ENCODE data around the gene ACACA.

ACACA gene

DNA sequence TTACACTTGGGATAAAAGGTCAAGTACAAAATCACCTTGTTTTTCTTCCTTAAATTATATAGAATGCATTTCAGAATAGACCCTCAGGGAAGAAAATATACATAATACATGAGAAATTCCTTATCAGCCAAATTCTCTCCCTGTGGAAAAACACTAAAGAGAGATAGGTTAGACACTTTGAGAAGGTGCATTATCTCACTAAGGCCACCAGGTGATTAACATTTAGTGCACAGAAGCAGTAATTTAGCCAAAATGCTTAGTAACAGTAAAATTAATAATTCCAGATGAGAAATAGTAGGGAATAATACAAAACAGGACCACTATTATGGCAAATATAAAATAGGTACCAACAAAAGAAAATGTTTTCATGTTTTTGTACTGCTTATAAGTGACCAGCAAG, 216.1 kb downstream of the ACACA start:
- Histone ChIP-seq H3K9me3 (ENCODE audit: control insufficient read depth in 1 of 2, low read length in 2 of 2) (no peaks in the 10 kb centered on the region), H3K27ac (ENCODE audit: low read depth, low read length) (no peak overlapping the region), H3K9ac (ENCODE audit: low read depth in 1 of 2, low read length in 2 of 2) (no peak overlapping the region), H3K27me3 (ENCODE audit: control insufficient read depth in 1 of 2, insufficient read depth in 2 of 2, low read length in 2 of 2) (no peaks in the 10 kb centered on the region), H3K4me3 (ENCODE audit: low read depth in 1 of 2, low read length in 2 of 2) (no peak overlapping the region), H3K4me1 (ENCODE audit: control insufficient read depth in 1 of 2, insufficient read depth in 2 of 2, low read length in 2 of 2) (no peaks in the 10 kb centered on the region), H3K36me3 (ENCODE audit: control insufficient read depth in 1 of 2, insufficient read depth in 2 of 2, low read length in 2 of 2) (peaks cover 13 to 52% of the 10 kb centered on the region in 2 donors)

DNA sequence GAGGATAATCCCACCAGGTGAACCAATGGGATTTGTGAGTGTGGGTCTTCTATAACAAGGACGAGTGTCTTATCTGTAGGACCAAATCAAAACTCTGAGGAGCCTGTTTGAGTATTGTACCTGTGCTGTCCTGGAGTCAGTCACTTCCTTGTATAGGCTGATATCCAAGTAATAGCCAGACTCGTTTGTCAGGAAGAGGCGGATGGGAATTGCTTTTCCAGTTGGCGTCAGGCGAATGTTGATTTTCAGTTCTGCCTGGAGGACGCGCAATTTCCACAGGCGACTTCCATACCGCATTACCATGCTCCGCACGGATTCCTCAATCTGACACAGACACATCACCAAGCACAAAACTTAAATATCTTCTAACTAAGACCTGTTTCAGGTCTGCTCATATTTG, 218.5 kb downstream of the ACACA start:
- H3K9me3 ChIP-seq (ENCODE audit: control insufficient read depth in 1 of 2, low read length in 2 of 2): no peaks in the 10 kb centered on the region
- no peak overlapping the region for H3K27ac ChIP-seq (ENCODE audit: low read depth, low read length)
- H3K4me3 ChIP-seq (ENCODE audit: low read depth in 1 of 2, low read length in 2 of 2): no peak overlapping the region
- H3K9ac ChIP-seq (ENCODE audit: low read depth in 1 of 2, low read length in 2 of 2): no peak overlapping the region
- no peaks in the 10 kb centered on the region for H3K4me1 ChIP-seq (ENCODE audit: control insufficient read depth in 1 of 2, insufficient read depth in 2 of 2, low read length in 2 of 2)
- peaks cover 13 to 46% of the 10 kb centered on the region in 2 donors for H3K36me3 ChIP-seq (ENCODE audit: control insufficient read depth in 1 of 2, insufficient read depth in 2 of 2, low read length in 2 of 2)
- no peaks in the 10 kb centered on the region for H3K27me3 ChIP-seq (ENCODE audit: control insufficient read depth in 1 of 2, insufficient read depth in 2 of 2, low read length in 2 of 2)

DNA sequence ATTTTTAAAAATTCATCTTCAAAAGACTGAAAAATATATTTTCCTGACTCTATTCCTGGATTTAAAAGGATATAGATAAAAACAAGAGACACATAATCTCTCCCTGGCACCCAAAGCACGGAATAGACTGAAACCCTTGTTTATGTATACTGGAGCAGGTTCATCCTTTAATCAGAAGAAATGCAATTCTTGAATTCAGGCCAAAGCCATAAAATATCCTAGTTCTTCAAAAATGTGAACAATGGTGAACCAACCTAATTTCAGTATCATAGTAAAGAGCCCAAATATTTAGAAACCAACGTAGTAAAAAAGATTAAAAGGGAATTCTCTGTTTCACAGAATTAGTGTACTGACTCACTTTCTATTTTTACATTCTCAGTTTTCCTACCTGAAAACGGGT, 219.4 kb downstream of the ACACA start:
- H3K4me3 ChIP-seq (ENCODE audit: low read depth in 1 of 2, low read length in 2 of 2): no peak overlapping the region
- H3K9me3 ChIP-seq (ENCODE audit: control insufficient read depth in 1 of 2, low read length in 2 of 2): no peaks in the 10 kb centered on the region
- peaks cover 13 to 44% of the 10 kb centered on the region in 2 donors for H3K36me3 ChIP-seq (ENCODE audit: control insufficient read depth in 1 of 2, insufficient read depth in 2 of 2, low read length in 2 of 2)
- no peak overlapping the region for H3K27ac ChIP-seq (ENCODE audit: low read depth, low read length)
- H3K4me1 ChIP-seq (ENCODE audit: control insufficient read depth in 1 of 2, insufficient read depth in 2 of 2, low read length in 2 of 2): no peaks in the 10 kb centered on the region
- H3K27me3 ChIP-seq (ENCODE audit: control insufficient read depth in 1 of 2, insufficient read depth in 2 of 2, low read length in 2 of 2): no peaks in the 10 kb centered on the region
- H3K9ac ChIP-seq (ENCODE audit: low read depth in 1 of 2, low read length in 2 of 2): no peak overlapping the region

DNA sequence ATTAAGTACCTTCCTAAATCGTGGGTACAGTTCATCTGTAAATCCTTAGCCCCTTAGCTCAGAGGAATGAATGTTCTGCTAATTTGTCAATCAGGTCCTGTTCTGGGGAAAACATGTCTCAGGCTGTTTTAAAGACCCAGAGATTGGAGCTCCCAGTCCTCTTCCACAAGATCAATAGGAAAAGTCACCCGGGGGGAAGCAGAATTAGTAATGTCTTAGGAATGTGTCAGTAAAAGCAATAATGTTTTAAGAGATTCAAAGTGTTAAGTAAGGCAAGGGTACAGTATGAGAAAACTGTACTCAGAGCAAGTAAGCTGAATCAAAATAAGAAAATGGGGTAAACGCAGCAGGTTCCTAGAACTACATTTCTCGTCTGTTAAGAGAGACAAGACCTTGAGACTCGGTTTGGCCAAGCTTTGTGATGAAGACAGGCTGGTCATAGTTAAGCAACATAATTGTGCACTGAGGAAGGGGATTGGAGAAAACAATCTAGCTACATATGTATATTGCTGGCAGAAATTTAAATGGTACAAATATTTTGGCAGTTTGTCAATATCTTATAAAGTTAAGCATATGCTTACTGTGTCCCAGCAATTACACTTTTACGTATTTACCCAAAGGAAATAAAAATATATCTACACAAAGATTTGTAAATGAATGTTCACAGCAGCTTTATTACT, 223.7 kb downstream of the ACACA start:
- H3K27me3 ChIP-seq (ENCODE audit: control insufficient read depth in 1 of 2, insufficient read depth in 2 of 2, low read length in 2 of 2): no peaks in the 10 kb centered on the region
- H3K4me3 ChIP-seq (ENCODE audit: low read depth in 1 of 2, low read length in 2 of 2): no peak overlapping the region
- no peaks in the 10 kb centered on the region for H3K4me1 ChIP-seq (ENCODE audit: control insufficient read depth in 1 of 2, insufficient read depth in 2 of 2, low read length in 2 of 2)
- no peak overlapping the region for H3K9ac ChIP-seq (ENCODE audit: low read depth in 1 of 2, low read length in 2 of 2)
- no peaks in the 10 kb centered on the region for H3K9me3 ChIP-seq (ENCODE audit: control insufficient read depth in 1 of 2, low read length in 2 of 2)
- peaks cover 4 to 37% of the 10 kb centered on the region in 2 donors for H3K36me3 ChIP-seq (ENCODE audit: control insufficient read depth in 1 of 2, insufficient read depth in 2 of 2, low read length in 2 of 2)
- H3K27ac ChIP-seq (ENCODE audit: low read depth, low read length): no peak overlapping the region

DNA sequence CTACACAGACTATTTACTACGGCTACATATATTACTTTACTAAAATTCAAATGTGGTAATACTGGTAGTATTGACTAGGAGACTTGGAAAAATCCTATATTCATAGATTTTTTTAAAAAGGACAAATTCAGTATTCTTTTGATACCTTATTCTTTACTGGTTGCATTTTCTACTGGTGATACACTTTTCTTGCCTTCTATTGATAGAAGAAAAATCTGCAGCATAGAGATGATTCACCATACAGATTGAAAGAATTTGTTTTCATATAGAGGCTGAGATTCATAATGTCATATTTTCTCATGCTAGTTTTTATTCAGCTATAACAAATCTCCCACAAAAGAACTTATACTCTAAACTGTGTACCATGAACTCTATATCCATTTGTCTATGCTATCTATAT, 226.3 kb downstream of the ACACA start:
- Histone ChIP-seq H3K4me3 (ENCODE audit: low read depth in 1 of 2, low read length in 2 of 2) (no peak overlapping the region), H3K27me3 (ENCODE audit: control insufficient read depth in 1 of 2, insufficient read depth in 2 of 2, low read length in 2 of 2) (no peaks in the 10 kb centered on the region), H3K9me3 (ENCODE audit: control insufficient read depth in 1 of 2, low read length in 2 of 2) (no peaks in the 10 kb centered on the region), H3K27ac (ENCODE audit: low read depth, low read length) (no peak overlapping the region), H3K4me1 (ENCODE audit: control insufficient read depth in 1 of 2, insufficient read depth in 2 of 2, low read length in 2 of 2) (no peaks in the 10 kb centered on the region), H3K9ac (ENCODE audit: low read depth in 1 of 2, low read length in 2 of 2) (no peak overlapping the region), H3K36me3 (ENCODE audit: control insufficient read depth in 1 of 2, insufficient read depth in 2 of 2, low read length in 2 of 2) (peaks cover 2 to 42% of the 10 kb centered on the region in 2 donors)

DNA sequence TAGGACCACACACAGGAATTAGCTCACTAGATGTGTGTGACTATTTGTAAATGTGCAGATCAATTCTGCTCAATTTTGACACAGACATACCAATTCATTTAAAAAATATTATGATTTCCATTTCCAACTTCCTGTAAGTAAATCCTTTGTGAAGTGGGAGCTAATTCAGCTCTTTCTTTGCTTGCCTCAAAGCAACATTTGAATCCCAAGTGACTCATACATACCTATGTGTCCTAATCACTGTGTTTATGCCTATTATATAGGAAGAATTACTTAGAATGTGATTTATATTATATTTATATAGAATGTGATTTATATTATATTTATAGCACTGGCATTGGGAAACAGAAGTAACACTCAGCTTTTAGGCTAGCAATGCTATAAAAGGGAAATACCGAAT, 226.7 kb downstream of the ACACA start:
- no peak overlapping the region for H3K27ac ChIP-seq (ENCODE audit: low read depth, low read length)
- H3K36me3 ChIP-seq (ENCODE audit: control insufficient read depth in 1 of 2, insufficient read depth in 2 of 2, low read length in 2 of 2): peaks cover 2 to 42% of the 10 kb centered on the region in 2 donors
- H3K4me1 ChIP-seq (ENCODE audit: control insufficient read depth in 1 of 2, insufficient read depth in 2 of 2, low read length in 2 of 2): no peaks in the 10 kb centered on the region
- no peak overlapping the region for H3K9ac ChIP-seq (ENCODE audit: low read depth in 1 of 2, low read length in 2 of 2)
- no peak overlapping the region for H3K4me3 ChIP-seq (ENCODE audit: low read depth in 1 of 2, low read length in 2 of 2)
- H3K9me3 ChIP-seq (ENCODE audit: control insufficient read depth in 1 of 2, low read length in 2 of 2): no peaks in the 10 kb centered on the region
- H3K27me3 ChIP-seq (ENCODE audit: control insufficient read depth in 1 of 2, insufficient read depth in 2 of 2, low read length in 2 of 2): no peaks in the 10 kb centered on the region

DNA sequence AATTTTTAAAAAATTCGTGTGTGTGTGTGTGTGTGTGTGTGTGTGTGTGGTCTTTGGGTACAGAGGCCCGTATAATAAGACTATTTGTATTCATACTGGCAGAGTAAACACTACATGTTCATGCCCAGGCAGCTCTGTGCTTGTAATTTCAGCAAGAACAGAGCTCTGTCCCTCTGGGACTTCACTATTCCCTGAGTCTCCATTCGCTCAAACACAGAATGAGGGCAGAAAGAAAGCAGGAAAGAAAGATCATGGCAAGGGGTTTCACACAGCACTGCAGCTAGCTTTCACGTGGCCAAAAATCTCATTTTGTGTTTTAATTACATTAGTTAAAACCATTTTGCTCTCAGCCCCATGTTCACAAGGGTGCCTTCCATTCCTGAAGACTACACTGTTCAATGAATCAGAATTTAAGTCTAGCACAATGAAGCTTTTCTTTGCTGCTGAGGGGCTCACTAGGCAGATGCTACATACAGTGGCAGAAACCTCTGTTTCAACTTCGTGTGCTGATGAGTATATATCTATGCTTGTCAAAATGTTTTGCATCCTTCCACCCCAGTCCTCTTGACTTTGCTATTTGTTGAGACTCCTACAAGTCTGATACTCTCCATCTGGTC, 229.3 kb downstream of the ACACA start:
- Histone ChIP-seq H3K4me3 (ENCODE audit: low read depth in 1 of 2, low read length in 2 of 2) (no peak overlapping the region), H3K27ac (ENCODE audit: low read depth, low read length) (no peak overlapping the region), H3K36me3 (ENCODE audit: control insufficient read depth in 1 of 2, insufficient read depth in 2 of 2, low read length in 2 of 2) (peaks cover 2 to 42% of the 10 kb centered on the region in 2 donors)

DNA sequence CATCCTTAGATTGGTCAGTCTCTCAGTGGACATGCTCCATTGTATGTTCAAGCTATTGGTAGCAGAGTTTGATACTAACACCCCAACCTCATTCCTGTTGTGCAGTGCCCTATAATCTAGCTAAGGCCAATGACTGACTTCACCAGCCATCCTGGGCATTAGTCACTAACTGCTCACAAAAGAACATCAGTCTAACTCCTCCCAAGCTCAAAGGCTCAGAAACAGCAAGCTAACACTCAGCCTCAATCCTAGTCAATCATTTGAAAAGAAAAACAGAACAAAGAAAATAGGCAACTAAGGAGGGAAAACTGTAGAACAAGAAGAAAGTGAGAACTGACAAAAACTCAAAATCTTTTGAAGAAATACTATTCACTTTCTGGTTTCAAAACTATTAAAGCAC, 229.9 kb downstream of the ACACA start:
- Histone ChIP-seq H3K27ac (ENCODE audit: low read depth, low read length) (no peak overlapping the region), H3K4me1 (ENCODE audit: control insufficient read depth in 1 of 2, insufficient read depth in 2 of 2, low read length in 2 of 2) (no peaks in the 10 kb centered on the region), H3K9ac (ENCODE audit: low read depth in 1 of 2, low read length in 2 of 2) (no peak overlapping the region), H3K36me3 (ENCODE audit: control insufficient read depth in 1 of 2, insufficient read depth in 2 of 2, low read length in 2 of 2) (peaks cover 2 to 40% of the 10 kb centered on the region in 2 donors), H3K27me3 (ENCODE audit: control insufficient read depth in 1 of 2, insufficient read depth in 2 of 2, low read length in 2 of 2) (no peaks in the 10 kb centered on the region), H3K4me3 (ENCODE audit: low read depth in 1 of 2, low read length in 2 of 2) (no peak overlapping the region), H3K9me3 (ENCODE audit: control insufficient read depth in 1 of 2, low read length in 2 of 2) (no peaks in the 10 kb centered on the region)

More for the DNA sequence above, 229.3 kb downstream of the ACACA start:
- no peaks in the 10 kb centered on the region for H3K9me3 ChIP-seq (ENCODE audit: control insufficient read depth in 1 of 2, low read length in 2 of 2)
- H3K9ac ChIP-seq (ENCODE audit: low read depth in 1 of 2, low read length in 2 of 2): no peak overlapping the region
- no peaks in the 10 kb centered on the region for H3K4me1 ChIP-seq (ENCODE audit: control insufficient read depth in 1 of 2, insufficient read depth in 2 of 2, low read length in 2 of 2)
- H3K27me3 ChIP-seq (ENCODE audit: control insufficient read depth in 1 of 2, insufficient read depth in 2 of 2, low read length in 2 of 2): no peaks in the 10 kb centered on the region

DNA sequence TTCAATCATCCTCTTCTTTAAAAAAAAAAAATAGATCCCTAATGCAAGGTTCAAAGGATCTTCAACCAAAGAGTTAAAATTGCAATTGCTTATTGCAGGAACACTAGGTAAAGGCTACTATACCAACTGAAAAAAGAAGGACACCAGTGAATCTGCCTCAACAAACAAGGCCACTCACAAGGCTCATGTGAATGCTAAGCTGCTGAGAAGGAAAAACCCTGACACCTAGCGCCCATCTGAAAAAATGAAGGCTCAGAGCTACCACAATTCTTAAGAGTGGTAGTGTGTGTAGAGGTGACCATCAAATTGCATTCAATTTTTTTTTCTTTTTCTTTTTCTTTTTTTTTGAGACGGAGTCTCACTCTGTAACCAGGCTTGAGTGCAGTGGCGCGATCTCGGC, 232.4 kb downstream of the ACACA start:
- no peaks in the 10 kb centered on the region for H3K4me1 ChIP-seq (ENCODE audit: control insufficient read depth in 1 of 2, insufficient read depth in 2 of 2, low read length in 2 of 2)
- H3K9me3 ChIP-seq (ENCODE audit: control insufficient read depth in 1 of 2, low read length in 2 of 2): no peaks in the 10 kb centered on the region
- peaks cover 0 to 29% of the 10 kb centered on the region in 2 donors for H3K36me3 ChIP-seq (ENCODE audit: control insufficient read depth in 1 of 2, insufficient read depth in 2 of 2, low read length in 2 of 2)
- H3K27ac ChIP-seq (ENCODE audit: low read depth, low read length): no peak overlapping the region
- H3K9ac ChIP-seq (ENCODE audit: low read depth in 1 of 2, low read length in 2 of 2): no peak overlapping the region
- no peaks in the 10 kb centered on the region for H3K27me3 ChIP-seq (ENCODE audit: control insufficient read depth in 1 of 2, insufficient read depth in 2 of 2, low read length in 2 of 2)
- H3K4me3 ChIP-seq (ENCODE audit: low read depth in 1 of 2, low read length in 2 of 2): no peak overlapping the region

DNA sequence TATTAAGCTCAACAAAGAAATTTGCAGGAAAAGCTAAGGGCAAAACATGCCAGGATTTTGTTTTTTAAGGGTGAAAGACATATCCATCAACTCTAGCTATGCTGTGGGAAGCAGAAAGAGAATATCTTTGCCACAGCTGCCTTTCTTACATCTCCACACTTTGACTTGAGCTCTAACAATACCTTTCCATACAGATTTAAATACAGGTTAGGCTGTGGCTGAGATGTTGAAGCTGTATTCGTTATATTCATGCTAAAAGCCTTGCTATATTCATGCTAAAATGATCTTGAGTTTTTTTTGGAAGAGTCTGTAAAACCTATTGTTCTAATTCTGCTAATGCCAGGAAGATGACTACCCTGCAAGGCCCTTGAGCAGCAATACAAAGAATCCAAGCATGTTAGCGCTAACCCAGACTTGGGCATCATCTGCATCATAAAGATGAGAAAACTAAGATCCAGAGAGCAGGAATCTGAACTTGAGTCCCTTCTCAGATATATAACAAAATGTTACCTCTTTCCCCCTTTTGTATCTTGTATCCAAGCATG, 235.7 kb downstream of the ACACA start:
- no peak overlapping the region for H3K27ac ChIP-seq (ENCODE audit: low read depth, low read length)
- no peak overlapping the region for H3K9ac ChIP-seq (ENCODE audit: low read depth in 1 of 2, low read length in 2 of 2)
- H3K36me3 ChIP-seq (ENCODE audit: control insufficient read depth in 1 of 2, insufficient read depth in 2 of 2, low read length in 2 of 2): peaks cover 0 to 3% of the 10 kb centered on the region in 2 donors
- no peak overlapping the region for H3K4me3 ChIP-seq (ENCODE audit: low read depth in 1 of 2, low read length in 2 of 2)
- H3K27me3 ChIP-seq (ENCODE audit: control insufficient read depth in 1 of 2, insufficient read depth in 2 of 2, low read length in 2 of 2): no peaks in the 10 kb centered on the region
- no peaks in the 10 kb centered on the region for H3K9me3 ChIP-seq (ENCODE audit: control insufficient read depth in 1 of 2, low read length in 2 of 2)
- H3K4me1 ChIP-seq (ENCODE audit: control insufficient read depth in 1 of 2, insufficient read depth in 2 of 2, low read length in 2 of 2): no peaks in the 10 kb centered on the region
